Tibial artery (tissue), 4 donors: ENCODE results near the gene CD320.
A peak's percentile ranks its signal among the peaks of the same experiment; 100 is the strongest.

Source experiments
- DNase-seq, 2 donors: peaks; one replicate each; pipeline ENCODE4 v3.0.0-alpha.2; 2019
- H3K27ac ChIP-seq, 2 donors: fragments of 200-600 bp; sonication (generic) in 1 of 2; 1 replicate in 1 of 2; 2 replicates in 1 of 2; pipeline ENCODE4 v1.5.1; 2018 to 2019; ENCODE audit warnings: mild to moderate bottlenecking in 1 of 2
- H3K27me3 ChIP-seq, 2 donors: fragments of 200-600 bp; sonication (generic) in 1 of 2; one replicate each; pipeline versions ENCODE4 v1.5.1 to v1.6.0; 2016 to 2019
- H3K36me3 ChIP-seq, 3 donors: fragments of 200-600 bp; sonication (generic) in 2 of 3; one replicate each; pipeline ENCODE4 v1.5.1; 2016 to 2019; ENCODE audit warnings: mild to moderate bottlenecking in 2 of 3
- H3K4me1 ChIP-seq, 4 donors: fragments of 200-600 bp; sonication (generic) in 2 of 4; 1 replicate in 3 of 4; 2 replicates in 1 of 4; pipeline ENCODE4 v1.5.1; 2016 to 2019
- H3K4me3 ChIP-seq, 2 donors: fragments of 200-600 bp; sonication (generic) in 1 of 2; 1 replicate in 1 of 2; 2 replicates in 1 of 2; pipeline ENCODE4 v1.5.1; 2018 to 2019; ENCODE audit warnings: mild to moderate bottlenecking in 2 of 2
- H3K9me3 ChIP-seq, 3 donors: fragments of 200-600 bp; sonication (generic) in 1 of 3; one replicate each; pipeline ENCODE4 v1.5.1; 2016 to 2019
- intact Hi-C: fragments of 100-400 bp; cut with DNase I; formaldehyde crosslinking; loops from one replicate; pipeline ENCODE4 v1.15.0; 2023; ENCODE audit warnings: low total_unique reads
- TF ChIP-seq, protein P1 (sequence below), 2 experiments: fragments of 200-600 bp in 1 of 2; fragments of 450-650 bp in 1 of 2; IDR thresholded peaks; one replicate each; pipeline ENCODE4 v1.5.1; 2017 to 2019; ENCODE audit warnings: antibody characterized with exemption in 2 of 2, mild to moderate bottlenecking in 1 of 2, moderate library complexity in 1 of 2

Gene CD320

DNA sequence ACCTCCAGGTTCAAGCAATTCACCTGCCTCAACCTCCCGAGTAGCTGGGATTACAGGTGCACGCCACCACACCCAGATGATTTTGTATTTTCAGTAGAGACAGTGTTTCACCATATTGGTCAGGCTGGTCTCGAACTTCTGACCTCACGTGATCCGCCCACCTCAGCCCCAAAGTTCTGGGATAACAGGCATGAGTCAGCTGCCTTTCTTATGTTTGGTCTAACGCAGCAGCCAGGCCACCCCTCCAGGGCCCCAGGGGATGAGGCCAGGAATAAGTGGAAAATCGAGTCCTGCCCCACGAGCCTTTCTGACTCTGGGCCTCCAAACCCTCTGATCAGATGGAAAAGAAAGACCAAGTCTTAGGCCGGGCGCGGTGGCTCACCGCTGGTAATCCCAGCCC lies 54.5 kb downstream of the CD320 start:
- Histone ChIP-seq H3K4me3 (no peak overlapping the region), H3K27me3 (no peaks in the 10 kb centered on the region), H3K27ac (no peak overlapping the region), H3K9me3 (no peaks in the 10 kb centered on the region), H3K36me3 (peaks cover 0 to 41% (median 30%) of the 10 kb centered on the region in 3 donors), H3K4me1 (peaks cover 0 to 19% (median 6%) of the 10 kb centered on the region in 4 donors)
- TF ChIP-seq, protein P1, sequence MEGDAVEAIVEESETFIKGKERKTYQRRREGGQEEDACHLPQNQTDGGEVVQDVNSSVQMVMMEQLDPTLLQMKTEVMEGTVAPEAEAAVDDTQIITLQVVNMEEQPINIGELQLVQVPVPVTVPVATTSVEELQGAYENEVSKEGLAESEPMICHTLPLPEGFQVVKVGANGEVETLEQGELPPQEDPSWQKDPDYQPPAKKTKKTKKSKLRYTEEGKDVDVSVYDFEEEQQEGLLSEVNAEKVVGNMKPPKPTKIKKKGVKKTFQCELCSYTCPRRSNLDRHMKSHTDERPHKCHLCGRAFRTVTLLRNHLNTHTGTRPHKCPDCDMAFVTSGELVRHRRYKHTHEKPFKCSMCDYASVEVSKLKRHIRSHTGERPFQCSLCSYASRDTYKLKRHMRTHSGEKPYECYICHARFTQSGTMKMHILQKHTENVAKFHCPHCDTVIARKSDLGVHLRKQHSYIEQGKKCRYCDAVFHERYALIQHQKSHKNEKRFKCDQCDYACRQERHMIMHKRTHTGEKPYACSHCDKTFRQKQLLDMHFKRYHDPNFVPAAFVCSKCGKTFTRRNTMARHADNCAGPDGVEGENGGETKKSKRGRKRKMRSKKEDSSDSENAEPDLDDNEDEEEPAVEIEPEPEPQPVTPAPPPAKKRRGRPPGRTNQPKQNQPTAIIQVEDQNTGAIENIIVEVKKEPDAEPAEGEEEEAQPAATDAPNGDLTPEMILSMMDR (IDR thresholded peaks at IDR 0.05) = no peak
- intact Hi-C loops = loop anchor here (5.0 to 10.0 kb wide), 3 partner anchors 99 to 401 kb away; no protein-coding TSS in a partner anchor
- DNase-seq = no peak

DNA sequence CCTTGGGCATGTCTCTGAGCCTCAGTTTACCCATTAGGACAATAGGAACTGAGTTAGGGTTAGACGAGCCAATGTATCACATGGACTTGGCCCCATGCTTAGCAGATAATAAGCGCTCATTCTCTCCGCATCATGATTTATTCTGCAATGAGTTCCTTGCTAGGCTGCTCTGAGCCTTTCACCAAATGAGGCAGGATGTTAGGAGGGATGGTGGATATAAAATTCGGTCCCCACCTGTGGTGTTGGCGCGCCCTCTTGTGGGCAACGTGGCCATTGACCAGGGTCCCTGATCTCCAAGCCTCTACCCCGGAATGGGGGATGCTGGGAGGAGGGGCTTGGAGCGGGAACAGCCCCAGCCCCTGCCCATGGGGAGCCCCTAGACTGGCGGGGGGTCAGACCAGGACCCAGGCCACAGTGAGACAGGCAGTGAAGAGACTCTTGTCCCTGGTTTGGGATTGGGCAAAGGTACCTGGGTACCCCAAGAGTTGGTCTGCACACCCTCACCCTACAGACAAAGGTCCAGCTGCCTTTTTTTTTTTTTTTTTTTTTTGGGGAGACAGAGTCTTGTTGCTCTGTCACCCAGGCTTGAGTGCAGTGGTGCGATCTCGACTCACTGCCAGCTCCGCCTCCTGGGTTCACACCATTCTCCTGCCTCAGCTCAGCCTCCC lies 55.1 kb downstream of the CD320 start:
- Histone ChIP-seq H3K27ac (no peak overlapping the region), H3K27me3 (no peaks in the 10 kb centered on the region), H3K4me1 (peaks cover 0 to 19% (median 6%) of the 10 kb centered on the region in 4 donors), H3K4me3 (no peak overlapping the region), H3K36me3 (peaks cover 0 to 38% (median 29%) of the 10 kb centered on the region in 3 donors), H3K9me3 (no peaks in the 10 kb centered on the region)
- peak; percentile 76 to 86 for DNase-seq
- TF ChIP-seq, protein P1 (IDR thresholded peaks at IDR 0.05) = peak; percentile 89
- intact Hi-C loops = loop anchor here (5.0 to 10.0 kb wide), 3 partner anchors 98 to 401 kb away; no protein-coding TSS in a partner anchor
